GM19328 (cell line): ENCODE data around the gene ACVR1B.
"Not testable (repeated sequence)": the region's sequence is repeated elsewhere in the genome, so short reads cannot be mapped to it uniquely, and the experiment has no call there.

Experiments
- ATAC-seq: cut with Tn5 transposase; IDR thresholded peaks from one replicate; pipeline ENCODE4 v1.9.1; 2021; ENCODE audit warnings: mild to moderate bottlenecking, moderate library complexity; ENCODE audit not compliant: unreplicated experiment

ACVR1B gene

GRCh38 chr12:51969643-51970042, 18.1 kb downstream of the ACVR1B start:
- ATAC-seq: no peak

- ATAC-seq: peak; percentile 86
Observed at GRCh38 chr12:51970904-51971646, 19.6 kb downstream of the ACVR1B start.

- ATAC-seq: no peak
Observed at GRCh38 chr12:51971679-51972421, 20.4 kb downstream of the ACVR1B start.

- ATAC-seq: no peak
Observed at GRCh38 chr12:51972422-51972812, 20.9 kb downstream of the ACVR1B start.

- ATAC-seq: no peak
Observed at GRCh38 chr12:51972849-51973273, 21.4 kb downstream of the ACVR1B start.

GRCh38 chr12:51973560-51973959, 22.1 kb downstream of the ACVR1B start:
- ATAC-seq: no peak

- no peak for ATAC-seq
Observed at GRCh38 chr12:51974646-51975045, 23.1 kb downstream of the ACVR1B start.

- ATAC-seq: no peak
Observed at GRCh38 chr12:51975196-51975595, 23.7 kb downstream of the ACVR1B start.

- no peak for ATAC-seq
Observed at GRCh38 chr12:51976376-51977160, 25.1 kb downstream of the ACVR1B start.

- ATAC-seq: no peak
Observed at GRCh38 chr12:51977320-51977753, 25.8 kb downstream of the ACVR1B start.

- not testable (repeated sequence) for ATAC-seq
Observed at GRCh38 chr12:51979306-51979705, 27.8 kb downstream of the ACVR1B start.

- ATAC-seq: no peak
Observed at GRCh38 chr12:51980051-51980808, 28.7 kb downstream of the ACVR1B start.

- no peak for ATAC-seq
Observed at GRCh38 chr12:51980809-51981127, 29.3 kb downstream of the ACVR1B start.

GRCh38 chr12:51984657-51985056, 33.2 kb downstream of the ACVR1B start:
- no peak for ATAC-seq

- ATAC-seq: no peak
Observed at GRCh38 chr12:51985154-51985835, 33.8 kb downstream of the ACVR1B start.

- no peak for ATAC-seq
Observed at GRCh38 chr12:51986834-51987233, 35.3 kb downstream of the ACVR1B start.

- ATAC-seq: no peak
Observed at GRCh38 chr12:51992246-51992645, 40.7 kb downstream of the ACVR1B start.

GRCh38 chr12:51994539-51994820, 43.0 kb downstream of the ACVR1B start:
- ATAC-seq: no peak

GRCh38 chr12:51994959-51995358, 43.5 kb downstream of the ACVR1B start:
- ATAC-seq: no peak

- ATAC-seq: no peak
Observed at GRCh38 chr12:51997136-51997535, 45.6 kb downstream of the ACVR1B start.
